CD14-positive monocyte (primary cell): ENCODE data around the gene PDIA6. TPM values are rescaled to one million over a fixed set of nuclear protein-coding genes. Genes with fewer than 3 reads are reported as not detected.
A peak's percentile ranks its signal among the peaks of the same experiment; 100 is the strongest.

Source experiments
- DNase-seq, 3 donors: peaks; one replicate each; pipeline ENCODE4 v3.0.0-alpha.2; 2011 to 2022
- H2AFZ ChIP-seq: 2 replicates; pipeline ENCODE4 v1.6.0; 2012; ENCODE audit warnings: mild to moderate bottlenecking, low read depth, low read length, inconsistent platforms; ENCODE audit not compliant: insufficient read depth, poor library complexity, severe bottlenecking
- H3K27ac ChIP-seq, 2 donors: 1 replicate in 1 of 2; 2 replicates in 1 of 2; pipeline ENCODE4 v1.5.1; 2012 to 2013; ENCODE audit warnings: low read length in 2 of 2, control low read depth in 1 of 2, inconsistent platforms in 1 of 2, low read depth in 1 of 2, mild to moderate bottlenecking in 1 of 2
- H3K27me3 ChIP-seq, 2 donors: one replicate each; pipeline versions ENCODE4 v1.6.0 to v1.6.1; 2011 to 2013; ENCODE audit warnings: low read length in 2 of 2; ENCODE audit not compliant: control insufficient read depth in 2 of 2, insufficient read depth in 2 of 2
- H3K36me3 ChIP-seq, 2 donors: replicated peaks in 1 of 2; 1 replicate in 1 of 2; 2 replicates in 1 of 2; pipeline versions ENCODE4 v1.5.1 to v1.6.1; 2012 to 2013; ENCODE audit warnings: low read length in 2 of 2, control low read depth in 1 of 2, inconsistent platforms in 1 of 2, mild to moderate bottlenecking in 1 of 2; ENCODE audit not compliant: insufficient read depth in 2 of 2, control insufficient read depth in 1 of 2
- H3K4me1 ChIP-seq, 2 donors: 1 replicate in 1 of 2; 2 replicates in 1 of 2; pipeline versions ENCODE4 v1.5.1 to v1.6.1; 2012 to 2013; ENCODE audit warnings: low read length in 2 of 2, control low read depth in 1 of 2, inconsistent platforms in 1 of 2, mild to moderate bottlenecking in 1 of 2, moderate library complexity in 1 of 2; ENCODE audit not compliant: insufficient read depth in 2 of 2, control insufficient read depth in 1 of 2
- H3K4me2 ChIP-seq: replicated peaks from 2 replicates; pipeline ENCODE3; 2012; ENCODE audit warnings: low read length, moderate library complexity, mild to moderate bottlenecking; ENCODE audit not compliant: poor library complexity, severe bottlenecking; ENCODE audit errors: extremely low read depth
- H3K4me3 ChIP-seq, 3 experiments: fragments of 200-600 bp in 1 of 3; sonication (generic) in 1 of 3; replicated peaks in 1 of 3; 1 replicate in 2 of 3; 2 replicates in 1 of 3; pipeline ENCODE4 v1.5.1; 2011 to 2013; ENCODE audit warnings: low read length in 3 of 3, mild to moderate bottlenecking in 3 of 3, control low read depth in 2 of 3, low read depth in 2 of 3, inconsistent platforms in 1 of 3, moderate library complexity in 1 of 3
- H3K79me2 ChIP-seq: 2 replicates; pipeline ENCODE4 v1.6.0; 2012; ENCODE audit warnings: mild to moderate bottlenecking, control low read depth, inconsistent platforms, low read length, moderate library complexity; ENCODE audit not compliant: insufficient read depth
- H3K9ac ChIP-seq: 2 replicates; pipeline ENCODE4 v1.6.0; 2017; ENCODE audit warnings: low read length, mild to moderate bottlenecking; ENCODE audit not compliant: insufficient read depth, poor library complexity, severe bottlenecking
- H3K9me3 ChIP-seq, 2 donors: replicated peaks in 1 of 2; 1 replicate in 1 of 2; 2 replicates in 1 of 2; pipeline versions ENCODE4 v1.5.1 to v1.6.1; 2012 to 2013; ENCODE audit warnings: low read length in 2 of 2, control low read depth in 1 of 2; ENCODE audit not compliant: control insufficient read depth in 1 of 2, insufficient read depth in 1 of 2
- H4K20me1 ChIP-seq: 2 replicates; pipeline ENCODE4 v1.6.0; 2012; ENCODE audit warnings: mild to moderate bottlenecking, low read length, control low read depth, moderate library complexity; ENCODE audit not compliant: insufficient read depth
- H3K27ac Mint-ChIP-seq, 7 donors: one replicate each; pipeline ENCODE4 v1.8.0; 2020; ENCODE audit warnings: mild to moderate bottlenecking in 7 of 7, mixed read lengths in 7 of 7, moderate library complexity in 6 of 7, inconsistent platforms in 2 of 7
- H3K27me3 Mint-ChIP-seq, 3 donors: one replicate each; pipeline ENCODE4 v1.8.0; 2021 to 2022; ENCODE audit warnings: low read depth in 3 of 3, mild to moderate bottlenecking in 3 of 3, mixed read lengths in 3 of 3, moderate library complexity in 3 of 3, inconsistent platforms in 1 of 3
- H3K36me3 Mint-ChIP-seq, 2 donors: one replicate each; pipeline ENCODE4 v1.8.0; 2020; ENCODE audit warnings: mixed read lengths in 2 of 2, inconsistent platforms in 1 of 2, mild to moderate bottlenecking in 1 of 2
- H3K4me1 Mint-ChIP-seq: one replicate; pipeline ENCODE4 v1.8.0; 2020; ENCODE audit warnings: mild to moderate bottlenecking, mixed read lengths
- H3K4me3 Mint-ChIP-seq, 2 donors: one replicate each; pipeline ENCODE4 v1.8.0; 2020; ENCODE audit warnings: mild to moderate bottlenecking in 2 of 2, mixed read lengths in 2 of 2, moderate library complexity in 1 of 2
- H3K9me3 Mint-ChIP-seq, 7 donors: one replicate each; pipeline ENCODE4 v1.8.0; 2020 to 2022; ENCODE audit warnings: mixed read lengths in 7 of 7, mild to moderate bottlenecking in 6 of 7, moderate library complexity in 6 of 7, inconsistent platforms in 2 of 7
- CTCF ChIP-seq: fragments of 200-600 bp; IDR thresholded peaks from one replicate; pipeline ENCODE4 v1.8.0; 2022; ENCODE audit warnings: antibody characterized with exemption, mild to moderate bottlenecking
- WGBS: methylation state at CpG from one replicate; pipeline ENCODE4 v1.1.5; 2013; ENCODE audit warnings: missing lambda C conversion rate; ENCODE audit not compliant: insufficient coverage; 5-methylcytosine and 5-hydroxymethylcytosine counted together
- intact Hi-C, 2 donors: fragments of 100-400 bp; cut with micrococcal nuclease; formaldehyde crosslinking; loops; one replicate each; pipeline versions ENCODE4 v1.15.0 to v1.15.1; 2023
- polyA plus RNA-seq, 3 donors: library from polyadenylated mRNA; depleted of rRNA in 1 of 3; unstranded in 2 of 3; stranded (reverse) in 1 of 3; fragments of 300-500 nt in 2 of 3; fragments of >200 nt in 1 of 3; fragmentation: Illumina TruSeq in 2 of 3; gene quantifications; 1 replicate in 2 of 3; 2 replicates in 1 of 3; pipeline ENCODE4 v1.2.3, GENCODE V29; 2012 to 2021

Gene PDIA6
- polyA plus RNA-seq, 3 donors = 49.8 to 187 (median 166) TPM

GRCh38 chr2:10831400-10831985, 18.9 kb upstream of the PDIA6 start:
- Histone ChIP-seq H3K4me2 (no peak overlapping the region), H3K4me3 (no peak overlapping the region), H3K27ac (no peak overlapping the region), H3K36me3 (no peaks in the 10 kb centered on the region), H2AFZ (no peak overlapping the region), H4K20me1 (no peaks in the 10 kb centered on the region), H3K9me3 (no peaks in the 10 kb centered on the region), H3K27me3 (peaks cover 0 to 43% of the 10 kb centered on the region in 2 donors), H3K4me1 (peaks cover 0 to under 1% of the 10 kb centered on the region in 2 donors), H3K79me2 (no peaks in the 10 kb centered on the region), H3K9ac (no peak overlapping the region)
- no peaks in the 10 kb centered on the region for H3K36me3 Mint-ChIP-seq
- no peak for DNase-seq
- peaks cover 0 to 2% (median 0%) of the 10 kb centered on the region in 7 donors for H3K9me3 Mint-ChIP-seq
- peak overlapping the region in 1 of 2 donors; percentile 67 for H3K4me3 Mint-ChIP-seq
- peaks cover 19 to 50% (median 33%) of the 10 kb centered on the region in 3 donors for H3K27me3 Mint-ChIP-seq
- TF ChIP-seq CTCF = no peak
- WGBS = 75% methylated on average over 12 of the region's 16 CpGs
- H3K27ac Mint-ChIP-seq = no peak overlapping the region
- H3K4me1 Mint-ChIP-seq = peaks cover 14% of the 10 kb centered on the region
- intact Hi-C loops = loop anchor here (5.0 to 10.0 kb wide), 2 partner anchors 291 to 613 kb away; no protein-coding TSS in a partner anchor

GRCh38 chr2:10830641-10831399, 18.2 kb upstream of the PDIA6 start:
- intact Hi-C loops = loop anchor here (5.0 to 10.0 kb wide), 2 partner anchors 291 to 614 kb away; no protein-coding TSS in a partner anchor
- H4K20me1 ChIP-seq = no peaks in the 10 kb centered on the region
- H3K4me3 ChIP-seq = no peak overlapping the region
- no peak overlapping the region for H3K27ac ChIP-seq
- Mint-ChIP-seq H3K9me3 (peaks cover 0 to 2% (median 0%) of the 10 kb centered on the region in 7 donors), H3K36me3 (no peaks in the 10 kb centered on the region), H3K4me1 (peaks cover 18% of the 10 kb centered on the region), H3K27me3 (peaks cover 19 to 47% (median 31%) of the 10 kb centered on the region in 3 donors), H3K4me3 (no peak overlapping the region), H3K27ac (no peak overlapping the region)
- no peak for DNase-seq
- peaks cover 0 to 5% of the 10 kb centered on the region in 2 donors for H3K4me1 ChIP-seq
- H3K36me3 ChIP-seq = no peaks in the 10 kb centered on the region
- no peak overlapping the region for H2AFZ ChIP-seq
- no peaks in the 10 kb centered on the region for H3K79me2 ChIP-seq
- H3K4me2 ChIP-seq = no peak overlapping the region
- H3K9me3 ChIP-seq = no peaks in the 10 kb centered on the region
- H3K9ac ChIP-seq = no peak overlapping the region
- 79% methylated on average over 20 of the region's 30 CpGs for WGBS
- H3K27me3 ChIP-seq = peaks cover 0 to 43% of the 10 kb centered on the region in 2 donors
- no peak for TF ChIP-seq CTCF
